HEK293 (cell line): Measurements from ENCODE around the gene DIP2B.
"Not testable (repeated sequence)": the region's sequence is repeated elsewhere in the genome, so short reads cannot be mapped to it uniquely, and the experiment has no call there.

ENCODE experiments used
- CTCF ChIA-PET: fragments of 350-600 bp; formaldehyde crosslinking; extraction: SDS; loops from one replicate; lab custom pipeline; 2021; ENCODE audit warnings: antibody characterized with exemption; lab: Yijun Ruan, JAX
- POLR2A ChIA-PET: fragments of 300-600 bp; formaldehyde crosslinking; extraction: SDS; loops from one replicate; lab custom pipeline; 2020; ENCODE audit warnings: antibody characterized with exemption, inconsistent platforms; lab: Yijun Ruan, JAX
- H3K27ac ChIP-seq: fragments of 200-500 bp; sonication (Bioruptor generic); 2 replicates; pipeline ENCODE4 v1.5.1; 2014; ENCODE audit warnings: low read depth, low read length, control low read depth, inconsistent platforms; ENCODE audit errors: extremely low read depth
- H3K36me3 ChIP-seq, 2 experiments: fragments of 200-500 bp in 1 of 2; sonication (Bioruptor generic) in 1 of 2; 1 replicate in 1 of 2; 2 replicates in 1 of 2; pipeline ENCODE4 v1.5.1; 2014 to 2017; ENCODE audit warnings: inconsistent platforms in 2 of 2, low read length in 2 of 2; ENCODE audit not compliant: control insufficient read depth in 2 of 2, insufficient read depth in 1 of 2
- H3K4me1 ChIP-seq: fragments of 200-500 bp; sonication (Bioruptor generic); 2 replicates; pipeline ENCODE4 v1.5.1; 2014; ENCODE audit warnings: mild to moderate bottlenecking, low read length, inconsistent platforms; ENCODE audit not compliant: control insufficient read depth, insufficient read depth
- H3K4me3 ChIP-seq: 2 replicates; pipeline ENCODE4 v1.5.1; 2011; ENCODE audit warnings: low read depth, mild to moderate bottlenecking, control low read depth, low read length, moderate library complexity
- H3K9me3 ChIP-seq: fragments of 200-500 bp; sonication (Bioruptor generic); 2 replicates; pipeline ENCODE4 v1.5.1; 2014; ENCODE audit warnings: low read depth, low read length, inconsistent platforms; ENCODE audit not compliant: control insufficient read depth, insufficient read depth
- GFI1B ChIP-seq: fragments of 450-650 bp; formaldehyde crosslinking; IDR thresholded peaks from 2 replicates; pipeline ENCODE4 v1.5.1; 2016; ENCODE audit warnings: missing biosample characterization, missing genetic modification characterization
- HIC1 ChIP-seq: fragments of 450-650 bp; formaldehyde crosslinking; IDR thresholded peaks from 2 replicates; pipeline ENCODE4 v1.5.1; 2016; ENCODE audit warnings: missing biosample characterization, missing genetic modification characterization
- IKZF3 ChIP-seq: fragments of 450-650 bp; IDR thresholded peaks from 2 replicates; pipeline ENCODE4 v1.5.0; 2018; ENCODE audit warnings: missing biosample characterization, mild to moderate bottlenecking, missing genetic modification characterization, moderate library complexity
- KLF10 ChIP-seq: fragments of 450-650 bp; IDR thresholded peaks from 2 replicates; pipeline ENCODE4 v1.5.1; 2018; ENCODE audit warnings: missing biosample characterization, mild to moderate bottlenecking, missing genetic modification characterization
- PRDM1 ChIP-seq: fragments of 450-650 bp; formaldehyde crosslinking; IDR thresholded peaks from 2 replicates; pipeline ENCODE4; 2016; ENCODE audit warnings: missing biosample characterization, missing genetic modification characterization
- PRDM4 ChIP-seq: fragments of 450-650 bp; formaldehyde crosslinking; IDR thresholded peaks from 2 replicates; pipeline ENCODE4 v1.5.1; 2017; ENCODE audit warnings: missing biosample characterization, missing genetic modification characterization
- SALL2 ChIP-seq: fragments of 450-650 bp; formaldehyde crosslinking; IDR thresholded peaks from 2 replicates; pipeline ENCODE4 v1.5.0; 2017; ENCODE audit warnings: missing biosample characterization, mild to moderate bottlenecking, missing genetic modification characterization, borderline replicate concordance
- ZBTB48 ChIP-seq: fragments of 450-650 bp; formaldehyde crosslinking; IDR thresholded peaks from 2 replicates; pipeline ENCODE4 v1.5.1; 2016; ENCODE audit warnings: missing biosample characterization, missing genetic modification characterization
- ZNF121 ChIP-seq: fragments of 450-650 bp; formaldehyde crosslinking; IDR thresholded peaks from 2 replicates; pipeline ENCODE4 v1.5.1; 2016; ENCODE audit warnings: missing biosample characterization, missing genetic modification characterization
- ZNF140 ChIP-seq: fragments of 450-650 bp; formaldehyde crosslinking; IDR thresholded peaks from 2 replicates; pipeline ENCODE4 v1.5.1; 2016; ENCODE audit warnings: missing biosample characterization, missing genetic modification characterization
- ZNF19 ChIP-seq: fragments of 450-650 bp; formaldehyde crosslinking; IDR thresholded peaks from 2 replicates; pipeline ENCODE4; 2016; ENCODE audit warnings: missing biosample characterization, missing genetic modification characterization, low read depth
- ZNF221 ChIP-seq: fragments of 450-650 bp; formaldehyde crosslinking; IDR thresholded peaks from 2 replicates; pipeline ENCODE4 v1.5.1; 2017; ENCODE audit warnings: missing biosample characterization, missing genetic modification characterization, borderline replicate concordance
- ZNF24 ChIP-seq: fragments of 450-650 bp; formaldehyde crosslinking; IDR thresholded peaks from 2 replicates; pipeline ENCODE4 v1.5.1; 2016; ENCODE audit warnings: missing biosample characterization, missing genetic modification characterization
- ZNF335 ChIP-seq: fragments of 450-650 bp; formaldehyde crosslinking; conservative IDR thresholded peaks from 2 replicates; pipeline ENCODE4 v1.5.1; 2016; ENCODE audit warnings: missing biosample characterization, missing genetic modification characterization
- ZNF510 ChIP-seq: fragments of 450-650 bp; formaldehyde crosslinking; IDR thresholded peaks from 2 replicates; pipeline ENCODE4 v1.5.1; 2018; ENCODE audit warnings: mild to moderate bottlenecking, missing genetic modification characterization, missing biosample characterization; ENCODE audit not compliant: insufficient replicate concordance
- ZNF544 ChIP-seq: fragments of 450-650 bp; formaldehyde crosslinking; IDR thresholded peaks from 2 replicates; pipeline ENCODE4 v1.5.0; 2017; ENCODE audit warnings: missing biosample characterization, missing genetic modification characterization
- ZNF560 ChIP-seq: fragments of 450-650 bp; formaldehyde crosslinking; IDR thresholded peaks from 2 replicates; pipeline ENCODE4 v1.5.1; 2017; ENCODE audit warnings: missing biosample characterization, missing genetic modification characterization, borderline replicate concordance
- ZNF561 ChIP-seq: fragments of 450-650 bp; IDR thresholded peaks from 2 replicates; pipeline ENCODE4 v1.5.1; 2018; ENCODE audit warnings: missing biosample characterization, missing genetic modification characterization, borderline replicate concordance
- ZNF571 ChIP-seq: fragments of 450-650 bp; formaldehyde crosslinking; IDR thresholded peaks from 2 replicates; pipeline ENCODE4 v1.5.0; 2017; ENCODE audit warnings: missing biosample characterization, missing genetic modification characterization
- ZNF621 ChIP-seq: fragments of 450-650 bp; formaldehyde crosslinking; IDR thresholded peaks from 2 replicates; pipeline ENCODE4 v1.5.1; 2017; ENCODE audit warnings: missing biosample characterization, missing genetic modification characterization
- ZNF677 ChIP-seq: fragments of 450-650 bp; IDR thresholded peaks from 2 replicates; pipeline ENCODE4 v1.5.0; 2018; ENCODE audit warnings: missing biosample characterization, mild to moderate bottlenecking, missing genetic modification characterization, moderate library complexity
- ZNF747 ChIP-seq: fragments of 450-650 bp; formaldehyde crosslinking; IDR thresholded peaks from 2 replicates; pipeline ENCODE4 v1.5.1; 2016; ENCODE audit warnings: missing biosample characterization, missing genetic modification characterization
- ZNF768 ChIP-seq: fragments of 450-650 bp; formaldehyde crosslinking; IDR thresholded peaks from 2 replicates; pipeline ENCODE4 v1.5.1; 2018; ENCODE audit warnings: missing biosample characterization, mild to moderate bottlenecking, missing genetic modification characterization
- ZNF791 ChIP-seq: fragments of 450-650 bp; formaldehyde crosslinking; IDR thresholded peaks from 2 replicates; pipeline ENCODE4 v1.5.1; 2016; ENCODE audit warnings: missing biosample characterization, missing genetic modification characterization

DIP2B gene

GRCh38 chr12:50520416-50521207 is 15.8 kb downstream of the DIP2B start:
- TF ChIP-seq ZNF510 (peak; percentile 8), IKZF3 (tag by site-specific recombination) (no peak)
- TF ChIP-seq, all 188 proteins: peak for 1
- no peaks in the 10 kb centered on the region for H3K4me1 ChIP-seq
- no peaks in the 10 kb centered on the region; a peak in 2 of 3 replicates for H3K36me3 ChIP-seq
- no peak overlapping the region for H3K4me3 ChIP-seq
- no peak overlapping the region for H3K27ac ChIP-seq
- no peaks in the 10 kb centered on the region for H3K9me3 ChIP-seq
- ChIA-PET POLR2A (interaction anchor here (0.7 kb wide), 1 partner anchor 16 kb away, joined by 4 read pairs; no protein-coding TSS in a partner anchor), CTCF (interaction anchor here (0.6 to 1.0 kb wide), 4 partner anchors 12 to 561 kb away, joined by 3 to 6 read pairs (median 4); no protein-coding TSS in a partner anchor)

GRCh38 chr12:50521781-50522180 is 17.0 kb downstream of the DIP2B start:
- ChIA-PET POLR2A (interaction anchor here (0.7 kb wide), 1 partner anchor 849 kb away, joined by 6 read pairs; no protein-coding TSS in a partner anchor), CTCF (interaction anchor here (0.5 to 0.9 kb wide), 2 partner anchors 17 to 207 kb away, joined by 4 to 5 read pairs; partner anchors contain the start of gene DIP2B)
- H3K9me3 ChIP-seq, H3K27ac ChIP-seq, H3K36me3 ChIP-seq, H3K4me3 ChIP-seq, H3K4me1 ChIP-seq: not testable (repeated sequence)

- ChIA-PET POLR2A (no interaction called here), CTCF (interaction anchor here (0.6 to 1.5 kb wide), 3 partner anchors 8 to 80 kb away, joined by 3 to 6 read pairs (median 3); no protein-coding TSS in a partner anchor)
- Histone ChIP-seq H3K4me3 (no peak overlapping the region), H3K27ac (no peak overlapping the region), H3K36me3 (no peaks in the 10 kb centered on the region; a peak in 2 of 3 replicates), H3K4me1 (no peaks in the 10 kb centered on the region), H3K9me3 (no peaks in the 10 kb centered on the region)
- TF ChIP-seq ZNF19 (tag by site-specific recombination) (no peak), ZNF768 (tag by site-specific recombination) (no peak), PRDM1 (tag by site-specific recombination) (no peak), KLF10 (no peak), ZNF121 (tag by site-specific recombination) (no peak), ZNF221 (tag by site-specific recombination) (no peak)
Measured at GRCh38 chr12:50523772-50524171, 19.0 kb downstream of the DIP2B start.

GRCh38 chr12:50524621-50525020 is 19.8 kb downstream of the DIP2B start:
- ChIA-PET CTCF (interaction anchor here (0.7 to 1.5 kb wide), 2 partner anchors 7 to 43 kb away, joined by 3 to 6 read pairs; no protein-coding TSS in a partner anchor), POLR2A (no interaction called here)
- H3K4me1 ChIP-seq = no peaks in the 10 kb centered on the region
- H3K36me3 ChIP-seq = no peaks in the 10 kb centered on the region; a peak in 2 of 3 replicates
- no peak overlapping the region for H3K27ac ChIP-seq
- H3K9me3 ChIP-seq = no peaks in the 10 kb centered on the region
- H3K4me3 ChIP-seq = no peak overlapping the region
- TF ChIP-seq ZNF571 (tag by site-specific recombination) = no peak
- no peak for TF ChIP-seq ZNF560
- no peak for TF ChIP-seq HIC1 (tag by site-specific recombination)
- TF ChIP-seq ZNF677 (tag by site-specific recombination) = no peak
- TF ChIP-seq ZNF621 (tag by site-specific recombination) = no peak
- no peak for TF ChIP-seq ZBTB48 (tag by site-specific recombination)
- no peak for TF ChIP-seq ZNF335 (tag by site-specific recombination)
- TF ChIP-seq ZNF791 (tag by site-specific recombination) = no peak
- TF ChIP-seq ZNF140 (tag by site-specific recombination) = no peak
- TF ChIP-seq ZNF561 (tag by site-specific recombination) = no peak
- no peak for TF ChIP-seq ZNF747 (tag by site-specific recombination)
- no peak for TF ChIP-seq SALL2 (tag by site-specific recombination)
- no peak for TF ChIP-seq ZNF544 (tag by site-specific recombination)
- TF ChIP-seq ZNF24 (tag by site-specific recombination) = no peak
- TF ChIP-seq GFI1B (tag by site-specific recombination) = no peak
- TF ChIP-seq PRDM4 (tag by site-specific recombination) = no peak
